GM11168 (cell line): Measurements from ENCODE around the gene COA4.

Experiments used
- in situ Hi-C: fragments of 300-500 bp; cut with MboI; formaldehyde crosslinking; loops from one replicate; pipeline ENCODE4 v1.12.0; 2022; ENCODE audit warnings: low sequenced_read_pairs; ENCODE audit not compliant: unreplicated experiment

Gene COA4

GRCh38 chr11:73866586-73866996 is 10.1 kb downstream of the COA4 start:
- in situ Hi-C loops = no loop called here

GRCh38 chr11:73866095-73866579 is 10.5 kb downstream of the COA4 start:
- in situ Hi-C loops = no loop called here

- in situ Hi-C loops = no loop called here
Observed at GRCh38 chr11:73862986-73863385, 13.7 kb downstream of the COA4 start.

- in situ Hi-C loops = no loop called here
Observed at GRCh38 chr11:73860202-73860601, 16.4 kb downstream of the COA4 start.

- in situ Hi-C loops = no loop called here
Observed at GRCh38 chr11:73859671-73860070, 17.0 kb downstream of the COA4 start.

GRCh38 chr11:73856031-73856567 is 20.5 kb downstream of the COA4 start:
- in situ Hi-C loops = no loop called here

- in situ Hi-C loops = no loop called here
Observed at GRCh38 chr11:73854680-73855079, 22.0 kb downstream of the COA4 start.

GRCh38 chr11:73852049-73852448 is 24.6 kb downstream of the COA4 start:
- in situ Hi-C loops = no loop called here

- in situ Hi-C loops = no loop called here
Observed at GRCh38 chr11:73851046-73851764, 25.4 kb downstream of the COA4 start.

- in situ Hi-C loops = no loop called here
Observed at GRCh38 chr11:73839123-73839457, 37.6 kb downstream of the COA4 start.

- in situ Hi-C loops = no loop called here
Observed at GRCh38 chr11:73838443-73839122, 38.1 kb downstream of the COA4 start.

- in situ Hi-C loops = no loop called here
Observed at GRCh38 chr11:73833067-73833466, 43.6 kb downstream of the COA4 start.

GRCh38 chr11:73830261-73830660 is 46.4 kb downstream of the COA4 start:
- in situ Hi-C loops = no loop called here
